Mucosa of descending colon (tissue), 3 donors: ENCODE data around the gene PCDHGA1. TPM values are rescaled to one million over a fixed set of nuclear protein-coding genes. Genes with fewer than 3 reads are reported as not detected.
A peak's percentile ranks its signal among the peaks of the same experiment; 100 is the strongest.

Experiments
- ATAC-seq: fragments of 200-7000 bp; cut with Tn5 transposase; one replicate; pipeline ENCODE4 v1.9.1; 2020; ENCODE audit warnings: mild to moderate bottlenecking, moderate library complexity
- DNase-seq, 3 donors: peaks; one replicate each; pipeline ENCODE4 v3.0.0-alpha.2; 2020
- H3K36me3 ChIP-seq: fragments of 200-600 bp; one replicate; pipeline ENCODE4 v1.8.0; 2021; ENCODE audit warnings: low read depth, mild to moderate bottlenecking
- H3K4me1 ChIP-seq: fragments of 200-600 bp; one replicate; pipeline ENCODE4 v1.8.0; 2021; ENCODE audit warnings: low read depth, mild to moderate bottlenecking
- H3K4me3 ChIP-seq: fragments of 200-600 bp; one replicate; pipeline ENCODE4 v1.8.0; 2021; ENCODE audit warnings: mild to moderate bottlenecking
- H3K9me3 ChIP-seq: fragments of 200-600 bp; one replicate; pipeline ENCODE4 v1.8.0; 2021; ENCODE audit warnings: mild to moderate bottlenecking
- CTCF ChIP-seq: fragments of 200-600 bp; IDR thresholded peaks from one replicate; pipeline ENCODE4 v1.8.0; 2022; ENCODE audit warnings: antibody characterized with exemption, mild to moderate bottlenecking
- intact Hi-C, 2 donors: fragments of 100-400 bp; cut with DNase I in 1 of 2; cut with micrococcal nuclease in 1 of 2; formaldehyde crosslinking; loops; one replicate each; pipeline versions ENCODE4 v1.11.0 to v1.11.1; 2022; cut with DNase I, micrococcal nuclease
- total RNA-seq, 3 donors: library from RNA; stranded (reverse); fragmentation: NEBNext Ultra II Directional in 2 of 3; extraction: Animal tissue kit (Norgen Biotek cat#: 25700) in 2 of 3; gene quantifications; one replicate each; pipeline versions ENCODE4 v1.2.1 to v1.2.4, GENCODE V29; 2021 to 2023
- donor health status: DM: no; HTN: no; CAD: no; lungs with moderate emphysema.
- donor health status: DM: no; HTN: no; CAD: no.
- donor health status: DM: no; HTN: yes; CAD: no.

Gene PCDHGA1
- total RNA-seq, 3 donors from 2014 or later: 0.35 to 1.6 (median 0.43) TPM

- TF ChIP-seq CTCF: no peak
- intact Hi-C loops: no loop called here
- ATAC-seq (no peak), DNase-seq (no peak)
- Histone ChIP-seq H3K36me3 (no peaks in the 10 kb centered on the region), H3K4me3 (no peak overlapping the region), H3K4me1 (no peaks in the 10 kb centered on the region), H3K9me3 (peaks cover 73% of the 10 kb centered on the region)
These were observed 11.1 kb upstream of the PCDHGA1 start for GRCh38 chr5:141319202-141319601.

- intact Hi-C loops: loop anchor here in 1 of 2 donors (10.0 kb wide), 1 partner anchor 245 kb away; no protein-coding TSS in a partner anchor
- peaks cover 68% of the 10 kb centered on the region for H3K9me3 ChIP-seq
These were observed 10.6 kb upstream of the PCDHGA1 start for GRCh38 chr5:141319699-141320098.

GRCh38 chr5:141320225-141321169 is 9.8 kb upstream of the PCDHGA1 start, which contains the start of gene TAF7:
TAF7 (minus strand) TSS chr5:141320784; CDS start chr5:141320044, 740 bp downstream.
- Histone ChIP-seq H3K4me3 (peak within 1 kb of the TSS; percentile 90), H3K4me1 (no peaks in the 10 kb centered on the region), H3K9me3 (peaks cover 60% of the 10 kb centered on the region), H3K36me3 (no peaks in the 10 kb centered on the region)
- ATAC-seq: peak; percentile 100
- intact Hi-C loops: loop anchor here in 1 of 2 donors (10.0 kb wide), 1 partner anchor 244 kb away; no protein-coding TSS in a partner anchor
- peak; percentile 81 for TF ChIP-seq CTCF
- peak; percentile 93 to 95 (median 95) for DNase-seq

More at GRCh38 chr5:141319699-141320098, 10.6 kb upstream of the PCDHGA1 start:
- TF ChIP-seq CTCF: no peak
- Histone ChIP-seq H3K36me3 (no peaks in the 10 kb centered on the region), H3K4me3 (no peak overlapping the region), H3K4me1 (no peaks in the 10 kb centered on the region)
- no peak for DNase-seq
- no peak for ATAC-seq

- DNase-seq (no peak), ATAC-seq (no peak)
- H3K9me3 ChIP-seq: peaks cover 43% of the 10 kb centered on the region
- no peak overlapping the region for H3K4me3 ChIP-seq
- no peak for TF ChIP-seq CTCF
- intact Hi-C loops: loop anchor here in 1 of 2 donors (10.0 kb wide), 1 partner anchor 243 kb away; no protein-coding TSS in a partner anchor
- no peaks in the 10 kb centered on the region for H3K4me1 ChIP-seq
- no peaks in the 10 kb centered on the region for H3K36me3 ChIP-seq
These were observed 8.1 kb upstream of the PCDHGA1 start for GRCh38 chr5:141322261-141322660.

- peak; percentile 19 for TF ChIP-seq CTCF
- H3K4me1 ChIP-seq: no peaks in the 10 kb centered on the region
- DNase-seq: peak; percentile 53 to 75 (median 74)
- no peaks in the 10 kb centered on the region for H3K36me3 ChIP-seq
- peaks cover 30% of the 10 kb centered on the region for H3K9me3 ChIP-seq
- intact Hi-C loops: loop anchor here in 1 of 2 donors (10.0 kb wide), 1 partner anchor 239 kb away; no protein-coding TSS in a partner anchor
- no peak overlapping the region for H3K4me3 ChIP-seq
- peak; percentile 89 for ATAC-seq
These were observed 4.0 kb upstream of the PCDHGA1 start for GRCh38 chr5:141326088-141326854.
